ENCODE measurements around the gene ARID5A. TPM values are rescaled to one million over a fixed set of nuclear protein-coding genes. Genes with fewer than 3 reads are reported as not detected.
A peak's percentile ranks its signal among the peaks of the same experiment; 100 is the strongest.

ARID5A gene
- total RNA-seq, 1 donor from 2014 or later = 17.3 TPM

- no peak for DNase-seq
- no peak for TF ChIP-seq CTCF (IDR thresholded peaks at IDR 0.05; ENCODE audit: borderline replicate concordance)
- Histone ChIP-seq H3K36me3 (no peaks in the 10 kb centered on the region), H3K9me3 (replicated peaks) (no peaks in the 10 kb centered on the region), H3K4me3 (no peak overlapping the region), H3K27me3 (ENCODE audit: low read depth) (no peaks in the 10 kb centered on the region), H3K4me1 (peaks cover 78% of the 10 kb centered on the region), H3K27ac (replicated peaks) (peak overlapping the region; percentile 83)
- intact Hi-C loops (cut with micrococcal nuclease) = no loop called here
These were observed 7.0 kb upstream of the ARID5A start for GRCh38 chr2:96529376-96530143.

- Histone ChIP-seq H3K4me1 (peaks cover 83% of the 10 kb centered on the region), H3K27me3 (ENCODE audit: low read depth) (no peaks in the 10 kb centered on the region), H3K4me3 (no peak overlapping the region), H3K36me3 (no peaks in the 10 kb centered on the region), H3K9me3 (replicated peaks) (no peaks in the 10 kb centered on the region), H3K27ac (replicated peaks) (no peak overlapping the region)
- intact Hi-C loops (cut with micrococcal nuclease) = no loop called here
- DNase-seq = no peak
- no peak for TF ChIP-seq CTCF (IDR thresholded peaks at IDR 0.05; ENCODE audit: borderline replicate concordance)
These were observed 6.5 kb upstream of the ARID5A start for GRCh38 chr2:96530144-96530430.

- DNase-seq = no peak
- no peak for TF ChIP-seq CTCF (IDR thresholded peaks at IDR 0.05; ENCODE audit: borderline replicate concordance)
- Histone ChIP-seq H3K27me3 (ENCODE audit: low read depth) (no peaks in the 10 kb centered on the region), H3K27ac (replicated peaks) (peak overlapping the region; percentile 95), H3K36me3 (no peaks in the 10 kb centered on the region), H3K4me3 (no peak overlapping the region), H3K9me3 (replicated peaks) (no peaks in the 10 kb centered on the region), H3K4me1 (peaks cover 89% of the 10 kb centered on the region)
- intact Hi-C loops (cut with micrococcal nuclease) = no loop called here
These were observed 5.8 kb upstream of the ARID5A start for GRCh38 chr2:96530474-96531357.

- H3K36me3 ChIP-seq = no peaks in the 10 kb centered on the region
- H3K4me3 ChIP-seq = peak overlapping the region; percentile 58
- TF ChIP-seq CTCF (IDR thresholded peaks at IDR 0.05; ENCODE audit: borderline replicate concordance) = no peak
- H3K9me3 ChIP-seq (replicated peaks) = no peaks in the 10 kb centered on the region
- H3K4me1 ChIP-seq = peaks cover 96% of the 10 kb centered on the region
- no peaks in the 10 kb centered on the region for H3K27me3 ChIP-seq (ENCODE audit: low read depth)
- peak overlapping the region; percentile 95 for H3K27ac ChIP-seq (replicated peaks)
- intact Hi-C loops (cut with micrococcal nuclease) = no loop called here
- DNase-seq = no peak
These were observed 5.2 kb upstream of the ARID5A start for GRCh38 chr2:96531366-96531765.

DNA sequence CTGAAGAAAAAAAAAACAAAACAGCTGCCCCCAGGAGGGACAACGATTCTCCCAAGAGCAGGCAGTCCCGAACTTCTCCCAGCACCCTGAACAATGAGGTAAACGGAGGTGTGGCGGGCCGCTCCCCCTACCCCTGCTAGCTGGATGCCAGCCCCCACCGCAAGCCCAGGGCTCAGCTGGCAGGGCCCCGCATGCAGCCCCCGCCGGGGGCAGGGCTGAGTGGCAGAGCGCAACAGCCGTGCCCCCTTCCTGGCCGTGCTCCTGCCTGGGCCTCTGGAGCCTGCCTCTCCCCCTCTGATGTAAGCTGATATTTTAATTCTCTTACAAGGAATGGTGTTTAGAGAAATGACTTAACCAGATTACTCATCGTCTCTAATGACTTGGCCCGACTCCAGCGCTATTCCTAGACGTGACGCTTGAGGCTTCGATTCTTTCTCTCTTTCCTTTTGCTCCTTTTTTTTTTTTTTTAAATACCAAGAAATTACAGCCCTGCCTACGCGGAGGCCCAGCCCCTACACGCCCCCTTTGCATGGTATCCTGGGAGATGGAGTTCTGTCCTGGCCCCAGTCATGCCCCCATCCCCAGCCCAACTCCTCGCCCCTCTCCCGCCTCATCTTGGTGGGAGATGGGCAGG, 4.6 kb upstream of the ARID5A start:
- no peak for TF ChIP-seq CTCF (IDR thresholded peaks at IDR 0.05; ENCODE audit: borderline replicate concordance)
- Histone ChIP-seq H3K4me1 (peaks cover 97% of the 10 kb centered on the region), H3K27ac (replicated peaks) (peak overlapping the region; percentile 95), H3K4me3 (peak overlapping the region; percentile 58), H3K27me3 (ENCODE audit: low read depth) (no peaks in the 10 kb centered on the region), H3K9me3 (replicated peaks) (no peaks in the 10 kb centered on the region), H3K36me3 (no peaks in the 10 kb centered on the region)
- peak; percentile 91 for DNase-seq
- intact Hi-C loops (cut with micrococcal nuclease) = no loop called here

Measured in left ventricle myocardium inferior (tissue), 1 donor.